Endothelial cell (in vitro differentiated cells): ENCODE results near the gene GDF7. TPM values are rescaled to one million over a fixed set of nuclear protein-coding genes. Genes with fewer than 3 reads are reported as not detected.

Source experiments
- DNase-seq: peaks from one replicate; pipeline ENCODE4 v3.0.0; 2021; ENCODE audit warnings: low spot score
- H3K27ac Mint-ChIP-seq: one replicate; pipeline ENCODE4 v1.8.0; 2021; ENCODE audit warnings: mixed read lengths, inconsistent platforms; ENCODE audit not compliant: unreplicated experiment
- H3K27me3 Mint-ChIP-seq: one replicate; pipeline ENCODE4 v1.8.0; 2021; ENCODE audit warnings: mild to moderate bottlenecking, moderate library complexity, mixed read lengths, inconsistent platforms; ENCODE audit not compliant: unreplicated experiment
- H3K36me3 Mint-ChIP-seq: one replicate; pipeline ENCODE4 v1.8.0; 2021; ENCODE audit warnings: mild to moderate bottlenecking, low read depth, mixed read lengths, inconsistent platforms; ENCODE audit not compliant: unreplicated experiment
- H3K4me1 Mint-ChIP-seq: one replicate; pipeline ENCODE4 v1.8.0; 2021; ENCODE audit warnings: mild to moderate bottlenecking, mixed read lengths, inconsistent platforms; ENCODE audit not compliant: unreplicated experiment
- H3K4me3 Mint-ChIP-seq: one replicate; pipeline ENCODE4 v1.8.0; 2021; ENCODE audit warnings: mild to moderate bottlenecking, mixed read lengths, inconsistent platforms; ENCODE audit not compliant: unreplicated experiment
- H3K9me3 Mint-ChIP-seq: one replicate; pipeline ENCODE4 v1.8.0; 2021; ENCODE audit warnings: mixed read lengths, inconsistent platforms; ENCODE audit not compliant: unreplicated experiment
- CTCF ChIP-seq: fragments of 200-600 bp; sonication (generic); IDR thresholded peaks from one replicate; pipeline ENCODE4 v1.5.0; 2021; ENCODE audit warnings: antibody characterized with exemption; ENCODE audit not compliant: unreplicated experiment
- total RNA-seq: library from RNA; stranded (reverse); fragmentation: NEBNext Ultra II Directional; extraction: Animal tissue kit (Norgen Biotek cat#: 25700); gene quantifications from one replicate; pipeline ENCODE4 v1.2.1, GENCODE V29; 2021; ENCODE audit not compliant: unreplicated experiment

GDF7 gene
- total RNA-seq, 1 donor from 2014 or later, result 11.2 TPM

- no peak overlapping the region for H3K4me3 Mint-ChIP-seq
- no peak for DNase-seq
- H3K36me3 Mint-ChIP-seq, result peaks cover 17% of the 10 kb centered on the region
- no peaks in the 10 kb centered on the region for H3K9me3 Mint-ChIP-seq
- H3K4me1 Mint-ChIP-seq, result peaks cover 47% of the 10 kb centered on the region
- peaks cover 21% of the 10 kb centered on the region for H3K27me3 Mint-ChIP-seq
- H3K27ac Mint-ChIP-seq, result no peak overlapping the region
- no peak for TF ChIP-seq CTCF
Measured at GRCh38 chr2:20652673-20653575, 14.0 kb upstream of the GDF7 start.

- Mint-ChIP-seq H3K4me1 (peaks cover 43% of the 10 kb centered on the region), H3K27ac (no peak overlapping the region), H3K4me3 (no peak overlapping the region), H3K27me3 (peaks cover 16% of the 10 kb centered on the region), H3K36me3 (peaks cover 10% of the 10 kb centered on the region), H3K9me3 (no peaks in the 10 kb centered on the region)
- no peak for TF ChIP-seq CTCF
- no peak for DNase-seq
Measured at GRCh38 chr2:20653695-20654534, 13.0 kb upstream of the GDF7 start.

DNA sequence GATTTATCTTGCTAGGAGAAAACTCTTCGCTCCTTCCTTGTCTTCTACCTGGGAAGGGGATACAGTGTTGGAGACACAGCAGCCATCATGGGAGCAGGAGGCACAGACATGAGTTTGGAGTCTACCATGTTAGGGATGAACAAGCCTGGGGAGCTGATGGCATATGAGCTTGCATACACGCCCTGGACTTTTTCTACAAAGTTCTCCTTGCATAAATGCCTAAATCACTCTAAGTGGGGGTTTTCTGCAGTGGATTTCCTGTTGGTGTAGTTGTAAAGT lies 12.5 kb upstream of the GDF7 start:
- H3K9me3 Mint-ChIP-seq, result no peaks in the 10 kb centered on the region
- H3K27me3 Mint-ChIP-seq, result peaks cover 14% of the 10 kb centered on the region
- TF ChIP-seq CTCF, result no peak
- H3K4me3 Mint-ChIP-seq, result no peak overlapping the region
- no peak for DNase-seq
- H3K4me1 Mint-ChIP-seq, result peaks cover 38% of the 10 kb centered on the region
- peaks cover 4% of the 10 kb centered on the region for H3K36me3 Mint-ChIP-seq
- H3K27ac Mint-ChIP-seq, result no peak overlapping the region

DNA sequence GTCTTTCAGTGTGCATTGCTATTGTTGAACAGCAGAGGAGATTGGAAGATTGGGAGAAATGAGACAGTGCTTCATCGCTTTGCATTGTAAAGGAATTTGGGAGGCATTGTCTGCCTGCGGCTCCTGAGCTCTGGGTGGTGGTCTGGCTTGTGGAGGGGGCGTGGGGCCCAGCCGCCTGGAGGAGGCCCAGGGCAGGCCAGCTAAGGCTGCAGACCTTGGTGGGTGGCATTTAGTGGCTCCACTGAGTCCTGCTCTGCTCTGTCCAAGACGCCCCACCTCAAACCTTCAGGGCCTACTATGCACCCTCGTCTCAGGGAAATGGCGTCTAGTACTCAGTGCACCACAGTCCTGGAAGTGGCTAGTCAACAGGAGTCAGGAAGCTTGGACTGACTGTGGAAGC lies 10.4 kb upstream of the GDF7 start:
- H3K27me3 Mint-ChIP-seq, result peaks cover 13% of the 10 kb centered on the region
- peaks cover 32% of the 10 kb centered on the region for H3K4me1 Mint-ChIP-seq
- DNase-seq, result no peak
- no peak for TF ChIP-seq CTCF
- no peaks in the 10 kb centered on the region for H3K9me3 Mint-ChIP-seq
- H3K36me3 Mint-ChIP-seq, result peaks cover 4% of the 10 kb centered on the region
- H3K27ac Mint-ChIP-seq, result no peak overlapping the region
- no peak overlapping the region for H3K4me3 Mint-ChIP-seq
